ENCODE measurements around the gene OR2AE1.
A peak's percentile ranks its signal among the peaks of the same experiment; 100 is the strongest.

OR2AE1 gene, protein sequence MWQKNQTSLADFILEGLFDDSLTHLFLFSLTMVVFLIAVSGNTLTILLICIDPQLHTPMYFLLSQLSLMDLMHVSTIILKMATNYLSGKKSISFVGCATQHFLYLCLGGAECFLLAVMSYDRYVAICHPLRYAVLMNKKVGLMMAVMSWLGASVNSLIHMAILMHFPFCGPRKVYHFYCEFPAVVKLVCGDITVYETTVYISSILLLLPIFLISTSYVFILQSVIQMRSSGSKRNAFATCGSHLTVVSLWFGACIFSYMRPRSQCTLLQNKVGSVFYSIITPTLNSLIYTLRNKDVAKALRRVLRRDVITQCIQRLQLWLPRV

DNA sequence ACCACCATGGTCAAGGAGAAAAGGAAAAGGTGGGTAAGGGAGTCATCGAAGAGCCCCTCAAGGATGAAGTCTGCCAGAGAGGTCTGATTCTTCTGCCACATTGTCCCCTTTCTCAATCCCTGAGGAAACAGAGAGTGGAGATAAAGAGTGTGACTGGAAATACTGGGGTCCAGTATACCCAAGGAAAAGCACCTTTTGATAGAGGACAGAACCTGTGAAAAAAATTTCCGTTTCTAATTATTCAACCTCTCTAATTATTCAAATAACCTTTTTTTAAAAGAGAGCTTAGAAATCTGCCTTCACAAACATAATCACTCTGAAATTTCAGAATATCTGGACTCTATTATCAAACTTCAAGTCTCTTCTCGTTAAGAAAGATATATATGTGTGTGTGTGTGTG, at the start of gene OR2AE1:
Gene OR2AE1 (minus strand): TSS at position 101 of the 400 bp plus-strand sequence. CDS start 0 bp downstream, at position 101.
- H3K27me3 Mint-ChIP-seq = no peaks in the 10 kb centered on the region
- no peak within 1 kb of the TSS for H3K27ac Mint-ChIP-seq
- intact Hi-C loops (cut with micrococcal nuclease) = no loop called here

GRCh38 chr7:99926321-99926720, 49.5 kb upstream of the OR2AE1 start:
- H3K9me3 Mint-ChIP-seq = no peaks in the 10 kb centered on the region
- peaks cover 45% of the 10 kb centered on the region for H3K27me3 Mint-ChIP-seq
- peaks cover 9% of the 10 kb centered on the region for H3K36me3 Mint-ChIP-seq (ENCODE audit: low read depth)

More for the DNA sequence above, at the start of gene OR2AE1:
- no peaks in the 10 kb centered on the region for H3K9me3 Mint-ChIP-seq
- H3K36me3 Mint-ChIP-seq (ENCODE audit: low read depth) = no peaks in the 10 kb centered on the region
- no peak within 1 kb of the TSS for H3K4me3 Mint-ChIP-seq
- H3K4me1 Mint-ChIP-seq (ENCODE audit: low read depth) = no peaks in the 10 kb centered on the region

GRCh38 chr7:99923200-99923599, 46.4 kb upstream of the OR2AE1 start:
- H3K27ac Mint-ChIP-seq = no peak overlapping the region
- intact Hi-C loops (cut with micrococcal nuclease) = no loop called here
- H3K9me3 Mint-ChIP-seq = no peaks in the 10 kb centered on the region
- no peak overlapping the region for H3K4me3 Mint-ChIP-seq
- H3K4me1 Mint-ChIP-seq (ENCODE audit: low read depth) = peaks cover 4% of the 10 kb centered on the region
- H3K27me3 Mint-ChIP-seq = peaks cover 33% of the 10 kb centered on the region
- peaks cover 27% of the 10 kb centered on the region for H3K36me3 Mint-ChIP-seq (ENCODE audit: low read depth)

More at GRCh38 chr7:99926321-99926720, 49.5 kb upstream of the OR2AE1 start:
- intact Hi-C loops (cut with micrococcal nuclease) = no loop called here
- Mint-ChIP-seq H3K4me1 (ENCODE audit: low read depth) (peaks cover 17% of the 10 kb centered on the region), H3K27ac (no peak overlapping the region), H3K4me3 (no peak overlapping the region)

- Mint-ChIP-seq H3K36me3 (ENCODE audit: low read depth) (peaks cover 55% of the 10 kb centered on the region), H3K27me3 (peaks cover 9% of the 10 kb centered on the region), H3K27ac (peak overlapping the region; percentile 93), H3K9me3 (no peaks in the 10 kb centered on the region), H3K4me3 (peak overlapping the region; percentile 88), H3K4me1 (ENCODE audit: low read depth) (peaks cover 23% of the 10 kb centered on the region)
- intact Hi-C loops (cut with micrococcal nuclease) = no loop called here
These were observed 43.3 kb upstream of the OR2AE1 start for GRCh38 chr7:99920149-99920548.

DNA sequence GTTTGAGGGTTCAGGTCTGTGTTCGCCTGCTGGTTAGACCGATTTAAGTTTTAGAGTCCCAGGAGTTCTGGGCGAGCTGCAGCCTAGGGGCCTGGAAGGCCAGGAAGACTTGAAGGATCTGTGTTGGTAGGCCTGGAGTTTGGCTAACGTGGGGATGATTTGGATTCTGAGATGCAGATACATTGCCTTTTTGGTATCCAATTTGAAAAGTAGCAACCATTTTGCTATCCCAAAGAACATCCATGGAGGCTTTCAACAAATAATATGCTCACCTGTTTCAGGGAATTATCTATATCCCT, 42.9 kb upstream of the OR2AE1 start:
- Mint-ChIP-seq H3K27me3 (peaks cover 9% of the 10 kb centered on the region), H3K27ac (peak overlapping the region; percentile 93), H3K36me3 (ENCODE audit: low read depth) (peaks cover 59% of the 10 kb centered on the region), H3K4me3 (peak overlapping the region; percentile 88), H3K4me1 (ENCODE audit: low read depth) (peaks cover 24% of the 10 kb centered on the region), H3K9me3 (no peaks in the 10 kb centered on the region)
- intact Hi-C loops (cut with micrococcal nuclease) = loop anchor here (10.0 kb wide), 1 partner anchor 135 kb away; no protein-coding TSS in a partner anchor

DNA sequence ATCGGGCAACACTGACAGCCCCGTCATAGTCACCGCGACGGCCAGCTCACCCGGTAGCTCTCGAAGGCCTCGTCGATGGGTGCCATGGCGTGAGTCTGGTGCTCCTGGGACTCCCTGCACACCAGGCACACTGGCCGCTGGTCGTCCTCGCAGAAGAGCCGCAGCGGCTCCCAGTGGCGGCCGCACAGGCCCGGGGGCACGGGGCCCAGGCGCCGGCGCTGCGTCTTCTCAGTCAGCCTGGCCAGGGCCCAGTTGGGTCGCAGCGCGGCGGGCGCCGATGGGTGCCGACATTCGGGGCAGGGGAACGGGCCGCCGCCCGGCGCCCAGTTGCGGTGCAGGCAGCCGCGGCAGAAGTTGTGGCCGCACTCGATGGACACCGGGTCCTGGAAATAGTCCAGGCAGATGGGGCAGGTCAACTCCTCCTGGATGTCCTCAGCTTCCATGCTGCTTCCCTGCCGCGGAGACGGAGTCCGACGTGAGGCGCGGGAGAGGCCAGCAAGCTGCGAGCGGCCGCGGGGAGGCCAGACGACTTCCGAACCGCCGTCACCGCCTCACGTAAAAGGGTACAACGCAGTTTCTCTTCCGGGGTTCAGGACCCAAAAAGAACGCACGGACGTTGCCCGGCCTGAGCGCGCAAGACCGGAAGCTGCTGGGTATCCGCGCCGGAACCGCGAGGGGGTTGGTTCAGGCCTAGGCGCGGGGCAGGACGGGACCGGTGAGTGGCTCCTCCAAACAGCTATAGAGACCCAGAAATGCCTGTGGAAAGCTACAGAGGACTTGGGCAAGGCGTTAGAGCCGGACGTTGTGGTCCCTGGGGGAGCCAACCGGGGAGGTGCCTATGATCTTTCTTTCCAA, 42.4 kb upstream of the OR2AE1 start, which contains the start of gene TRIM4:
Gene TRIM4 (minus strand): TSS at position 572 of the 855 bp plus-strand sequence. CDS start 129 bp downstream, at position 443.
- H3K9me3 Mint-ChIP-seq = no peaks in the 10 kb centered on the region
- peaks cover 64% of the 10 kb centered on the region for H3K36me3 Mint-ChIP-seq (ENCODE audit: low read depth)
- peaks cover 29% of the 10 kb centered on the region for H3K4me1 Mint-ChIP-seq (ENCODE audit: low read depth)
- peak within 1 kb of the TSS; percentile 93 for H3K27ac Mint-ChIP-seq
- H3K4me3 Mint-ChIP-seq = peak within 1 kb of the TSS; percentile 88
- peaks cover 8% of the 10 kb centered on the region for H3K27me3 Mint-ChIP-seq
- intact Hi-C loops (cut with micrococcal nuclease) = loop anchor here (10.0 kb wide), 1 partner anchor 136 kb away; no protein-coding TSS in a partner anchor

DNA sequence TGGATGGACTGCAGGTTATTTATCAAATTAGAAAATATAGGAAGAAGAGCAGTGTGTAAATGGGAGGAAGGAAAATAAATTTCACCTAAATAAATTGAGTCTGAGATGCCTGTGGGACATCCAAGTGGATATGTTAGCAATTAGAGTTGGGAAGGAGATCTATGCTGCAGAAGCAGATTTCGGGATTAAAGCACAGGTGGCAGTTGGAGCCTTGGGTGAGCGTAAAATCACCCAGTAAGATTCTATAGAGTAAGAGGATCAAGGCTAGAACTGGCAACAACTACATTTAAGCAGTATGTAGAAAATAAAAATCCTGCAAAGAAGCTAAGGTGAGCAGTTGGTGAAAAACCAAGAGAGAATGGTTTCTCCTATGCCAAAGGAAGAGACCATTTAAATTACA, 34.1 kb upstream of the OR2AE1 start:
- intact Hi-C loops (cut with micrococcal nuclease) = loop anchor here (10.0 kb wide), 1 partner anchor 144 kb away; no protein-coding TSS in a partner anchor
- Mint-ChIP-seq H3K27me3 (no peaks in the 10 kb centered on the region), H3K9me3 (no peaks in the 10 kb centered on the region), H3K36me3 (ENCODE audit: low read depth) (peaks cover 75% of the 10 kb centered on the region), H3K4me3 (no peak overlapping the region), H3K4me1 (ENCODE audit: low read depth) (peaks cover 11% of the 10 kb centered on the region), H3K27ac (no peak overlapping the region)

GRCh38 chr7:99901581-99901980, 24.7 kb upstream of the OR2AE1 start:
- no peak overlapping the region for H3K27ac Mint-ChIP-seq
- peaks cover 71% of the 10 kb centered on the region for H3K36me3 Mint-ChIP-seq (ENCODE audit: low read depth)
- no peak overlapping the region for H3K4me3 Mint-ChIP-seq
- no peaks in the 10 kb centered on the region for H3K9me3 Mint-ChIP-seq
- intact Hi-C loops (cut with micrococcal nuclease) = no loop called here
- H3K27me3 Mint-ChIP-seq = no peaks in the 10 kb centered on the region
- H3K4me1 Mint-ChIP-seq (ENCODE audit: low read depth) = peaks cover 7% of the 10 kb centered on the region

GRCh38 chr7:99899830-99900519, 23.1 kb upstream of the OR2AE1 start:
- Mint-ChIP-seq H3K36me3 (ENCODE audit: low read depth) (peaks cover 59% of the 10 kb centered on the region), H3K4me1 (ENCODE audit: low read depth) (peaks cover 7% of the 10 kb centered on the region), H3K4me3 (no peak overlapping the region), H3K27me3 (no peaks in the 10 kb centered on the region), H3K9me3 (no peaks in the 10 kb centered on the region), H3K27ac (no peak overlapping the region)
- intact Hi-C loops (cut with micrococcal nuclease) = no loop called here

GRCh38 chr7:99898836-99899235, 22.0 kb upstream of the OR2AE1 start:
- H3K4me3 Mint-ChIP-seq = no peak overlapping the region
- peaks cover 49% of the 10 kb centered on the region for H3K36me3 Mint-ChIP-seq (ENCODE audit: low read depth)
- H3K27me3 Mint-ChIP-seq = no peaks in the 10 kb centered on the region
- peaks cover 7% of the 10 kb centered on the region for H3K4me1 Mint-ChIP-seq (ENCODE audit: low read depth)
- H3K9me3 Mint-ChIP-seq = no peaks in the 10 kb centered on the region
- intact Hi-C loops (cut with micrococcal nuclease) = no loop called here
- no peak overlapping the region for H3K27ac Mint-ChIP-seq

DNA sequence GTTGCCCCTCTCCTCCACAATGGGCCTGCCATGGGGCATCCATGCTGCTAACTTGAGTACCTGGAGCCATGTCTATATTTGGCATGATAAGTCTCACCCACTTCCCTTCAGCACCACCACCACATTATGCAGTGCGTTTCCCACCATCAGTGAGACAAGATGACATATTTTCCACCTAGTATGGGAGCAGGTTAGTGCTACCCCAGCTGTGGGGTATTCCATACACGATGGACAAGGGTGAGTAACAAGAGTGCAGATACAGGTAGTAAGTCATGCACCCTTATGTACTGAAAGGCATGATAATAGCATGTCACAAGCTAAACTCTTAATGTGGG, 21.2 kb upstream of the OR2AE1 start:
- no peak overlapping the region for H3K27ac Mint-ChIP-seq
- H3K9me3 Mint-ChIP-seq = no peaks in the 10 kb centered on the region
- intact Hi-C loops (cut with micrococcal nuclease) = no loop called here
- H3K36me3 Mint-ChIP-seq (ENCODE audit: low read depth) = peaks cover 47% of the 10 kb centered on the region
- no peak overlapping the region for H3K4me3 Mint-ChIP-seq
- peaks cover 7% of the 10 kb centered on the region for H3K4me1 Mint-ChIP-seq (ENCODE audit: low read depth)
- H3K27me3 Mint-ChIP-seq = no peaks in the 10 kb centered on the region

DNA sequence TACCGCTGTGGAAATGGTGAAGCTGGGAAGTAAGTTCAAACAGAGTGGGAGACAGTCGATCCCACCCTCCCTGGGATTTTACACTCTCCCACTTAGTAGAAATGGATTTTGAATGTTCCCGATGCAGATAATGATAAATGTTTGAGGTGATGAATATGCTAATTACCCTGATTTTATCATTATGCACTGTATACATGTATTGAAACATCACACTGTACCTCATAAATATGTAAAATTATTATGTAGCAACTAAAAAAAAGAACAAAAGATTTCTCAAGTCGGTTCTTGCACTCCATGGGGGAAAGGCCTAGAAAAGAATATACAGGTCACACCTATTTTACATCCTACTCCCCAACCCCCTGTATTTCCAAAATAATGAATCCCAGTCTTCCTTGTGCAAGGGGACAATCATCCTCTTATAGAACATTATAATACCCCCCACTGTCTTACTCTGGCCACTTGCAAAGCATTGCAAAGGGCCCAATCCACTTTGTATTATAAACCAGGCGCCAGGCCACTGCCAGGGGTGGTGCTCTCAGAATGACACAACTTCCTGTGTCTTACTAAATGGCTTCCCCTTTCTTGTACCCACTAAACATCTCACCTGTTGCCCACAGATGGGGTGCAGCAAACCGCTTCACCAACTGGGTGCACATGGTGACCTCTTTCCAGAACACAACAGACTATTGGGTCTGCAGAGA, 20.6 kb upstream of the OR2AE1 start:
- H3K36me3 Mint-ChIP-seq (ENCODE audit: low read depth) = peaks cover 47% of the 10 kb centered on the region
- intact Hi-C loops (cut with micrococcal nuclease) = no loop called here
- peaks cover 7% of the 10 kb centered on the region for H3K4me1 Mint-ChIP-seq (ENCODE audit: low read depth)
- no peak overlapping the region for H3K27ac Mint-ChIP-seq
- H3K9me3 Mint-ChIP-seq = no peaks in the 10 kb centered on the region
- no peaks in the 10 kb centered on the region for H3K27me3 Mint-ChIP-seq
- H3K4me3 Mint-ChIP-seq = no peak overlapping the region

DNA sequence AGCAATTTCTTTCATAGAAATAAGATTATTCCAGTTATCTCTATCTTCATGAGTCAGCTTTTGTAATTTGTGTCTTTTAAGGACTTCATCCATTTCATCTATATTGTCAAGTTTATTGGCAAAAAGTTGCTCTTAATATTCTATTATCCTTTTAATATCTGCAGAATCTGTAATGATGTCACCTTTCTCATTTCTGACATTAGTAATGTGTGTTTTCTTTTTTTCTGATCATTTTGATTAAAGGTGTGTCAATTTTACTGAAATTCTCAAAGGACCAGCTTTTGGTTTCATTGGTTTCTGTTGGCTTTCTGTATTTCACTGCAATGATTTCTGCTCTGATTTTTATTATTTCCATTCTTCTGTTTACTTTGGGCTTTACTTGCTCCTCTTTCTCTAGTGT, 17.9 kb upstream of the OR2AE1 start:
- Mint-ChIP-seq H3K27ac (no peak overlapping the region), H3K4me3 (no peak overlapping the region), H3K36me3 (ENCODE audit: low read depth) (peaks cover 47% of the 10 kb centered on the region), H3K9me3 (peaks cover 5% of the 10 kb centered on the region), H3K27me3 (no peaks in the 10 kb centered on the region), H3K4me1 (ENCODE audit: low read depth) (peaks cover 7% of the 10 kb centered on the region)
- intact Hi-C loops (cut with micrococcal nuclease) = no loop called here

All from dendritic cell treated with granulocyte-macrophage colony-stimulating factor and Interleukin-4, amounts not matched to agents 40 ng/mL and 50 ng/mL, for 4 days (primary cell).